GM19372 (cell line): ENCODE results near the gene SERPINB12.

Source experiments
- ATAC-seq: cut with Tn5 transposase; IDR thresholded peaks from one replicate; pipeline ENCODE4 v1.9.1; 2021; ENCODE audit warnings: mild to moderate bottlenecking, low read depth, moderate library complexity; ENCODE audit not compliant: unreplicated experiment

The SERPINB12 gene

GRCh38 chr18:63542069-63542468 lies at the start of gene SERPINB12:
Gene SERPINB12, plus strand, starts transcription at chr18:63542369. Its CDS starts 13,791 bp downstream, at chr18:63556160.
- no peak for ATAC-seq

GRCh38 chr18:63492851-63493250 lies 49.3 kb upstream of the SERPINB12 start:
- no peak for ATAC-seq

GRCh38 chr18:63495675-63496074 lies 46.5 kb upstream of the SERPINB12 start:
- no peak for ATAC-seq

- ATAC-seq = no peak
Observed at GRCh38 chr18:63505566-63506335, 36.4 kb upstream of the SERPINB12 start.

- ATAC-seq = no peak
Observed at GRCh38 chr18:63506336-63506646, 35.9 kb upstream of the SERPINB12 start.

- no peak for ATAC-seq
Observed at GRCh38 chr18:63508596-63508995, 33.6 kb upstream of the SERPINB12 start.

GRCh38 chr18:63511285-63511684 lies 30.9 kb upstream of the SERPINB12 start:
- ATAC-seq = no peak

- ATAC-seq = no peak
Observed at GRCh38 chr18:63514326-63514725, 27.8 kb upstream of the SERPINB12 start.

- no peak for ATAC-seq
Observed at GRCh38 chr18:63514888-63515678, 27.1 kb upstream of the SERPINB12 start.

- ATAC-seq = no peak
Observed at GRCh38 chr18:63515801-63516200, 26.4 kb upstream of the SERPINB12 start.

GRCh38 chr18:63518178-63519012 lies 23.8 kb upstream of the SERPINB12 start:
- peak; percentile 90 for ATAC-seq

GRCh38 chr18:63520053-63520685 lies 22.0 kb upstream of the SERPINB12 start:
- ATAC-seq = no peak

GRCh38 chr18:63523660-63524059 lies 18.5 kb upstream of the SERPINB12 start:
- no peak for ATAC-seq

- ATAC-seq = no peak
Observed at GRCh38 chr18:63527251-63527650, 14.9 kb upstream of the SERPINB12 start.

- ATAC-seq = no peak
Observed at GRCh38 chr18:63528863-63529492, 13.2 kb upstream of the SERPINB12 start.

GRCh38 chr18:63532471-63532870 lies 9.7 kb upstream of the SERPINB12 start:
- ATAC-seq = no peak

- no peak for ATAC-seq
Observed at GRCh38 chr18:63534615-63535014, 7.6 kb upstream of the SERPINB12 start.

GRCh38 chr18:63539904-63540510 lies 2.2 kb upstream of the SERPINB12 start:
- no peak for ATAC-seq

GRCh38 chr18:63544017-63544416 lies 1.8 kb downstream of the SERPINB12 start:
- ATAC-seq = no peak

- ATAC-seq = no peak
Observed at GRCh38 chr18:63545000-63545399, 2.8 kb downstream of the SERPINB12 start.
